H1 (cell line): ENCODE data around the gene VSNL1. TPM values are rescaled to one million over a fixed set of nuclear protein-coding genes. Genes with fewer than 3 reads are reported as not detected.

ENCODE experiments used
- CTCF ChIA-PET: fragments of 300-600 bp; sonication (Branson Sonifier 250); formaldehyde crosslinking; loops from one replicate; lab custom pipeline; 2021; ENCODE audit not compliant: partially characterized antibody; lab: Charles Lee
- POLR2A ChIA-PET: fragments of 300-600 bp; sonication (Branson Sonifier 250); formaldehyde crosslinking; loops from one replicate; lab custom pipeline; 2021; ENCODE audit warnings: inconsistent platforms; ENCODE audit not compliant: partially characterized antibody; lab: Charles Lee
- DNase-seq, 2 experiments: peaks; one replicate each; pipeline versions ENCODE4 v3.0.0 to v3.0.0-alpha.2; 2010 to 2022; ENCODE audit warnings: low spot score in 2 of 2, low read depth in 1 of 2, mixed read lengths in 1 of 2
- FAIRE-seq: peaks from 2 replicates; lab custom pipeline; 2011; peaks lifted over from hg19 to GRCh38; lab: Jason Lieb, UNC
- H2AFZ ChIP-seq: 2 replicates; pipeline ENCODE4 v1.8.1; 2012; ENCODE audit warnings: low read length, inconsistent platforms
- H2AK5ac ChIP-seq: 2 replicates; pipeline ENCODE4 v1.6.1; 2013; ENCODE audit warnings: low read depth, low read length
- H2BK120ac ChIP-seq: replicated peaks from 2 replicates; pipeline ENCODE3; 2013; ENCODE audit warnings: low read depth, low read length, inconsistent platforms
- H2BK12ac ChIP-seq: 2 replicates; pipeline ENCODE4 v1.6.1; 2013; ENCODE audit warnings: low read depth, low read length
- H2BK15ac ChIP-seq: 2 replicates; pipeline ENCODE4 v1.6.1; 2013; ENCODE audit warnings: low read length
- H2BK20ac ChIP-seq: 2 replicates; pipeline ENCODE4 v1.6.1; 2013; ENCODE audit warnings: low read length
- H2BK5ac ChIP-seq: 2 replicates; pipeline ENCODE4 v1.6.1; 2013; ENCODE audit warnings: low read depth, low read length
- H3K14ac ChIP-seq: 2 replicates; pipeline ENCODE4 v1.6.1; 2013; ENCODE audit warnings: inconsistent platforms; ENCODE audit not compliant: insufficient read length
- H3K18ac ChIP-seq: 2 replicates; pipeline ENCODE4 v1.6.1; 2013; ENCODE audit warnings: low read length; ENCODE audit errors: extremely low read depth
- H3K23ac ChIP-seq: 2 replicates; pipeline ENCODE4 v1.6.1; 2013; ENCODE audit warnings: inconsistent platforms; ENCODE audit not compliant: insufficient read length
- H3K23me2 ChIP-seq: 2 replicates; pipeline ENCODE4 v1.6.1; 2013; ENCODE audit warnings: low read depth, low read length
- H3K27ac ChIP-seq: 2 replicates; pipeline ENCODE4 v1.6.1; 2011; ENCODE audit warnings: low read depth, low read length, inconsistent platforms
- H3K27me3 ChIP-seq, 4 experiments: replicated peaks in 1 of 4; 1 replicate in 1 of 4; 2 replicates in 3 of 4; pipeline versions ENCODE4 v1.6.1 to v1.8.1; 2011 to 2013; ENCODE audit warnings: low read length in 3 of 4, mild to moderate bottlenecking in 3 of 4, inconsistent platforms in 2 of 4, mixed read lengths in 2 of 4, moderate library complexity in 1 of 4; ENCODE audit not compliant: control insufficient read depth in 3 of 4, insufficient read depth in 3 of 4; ENCODE audit errors: extremely low read depth in 1 of 4
- H3K36me3 ChIP-seq, 4 experiments: 2 replicates each; pipeline versions ENCODE4 v1.6.1 to v1.8.1; 2011 to 2013; ENCODE audit warnings: mild to moderate bottlenecking in 4 of 4, low read length in 3 of 4, moderate library complexity in 2 of 4, control low read depth in 1 of 4, inconsistent platforms in 1 of 4; ENCODE audit not compliant: insufficient read depth in 4 of 4, control insufficient read depth in 2 of 4
- H3K4ac ChIP-seq: replicated peaks from 2 replicates; pipeline ENCODE3; 2013; ENCODE audit warnings: low read length, low read depth, mixed read lengths, inconsistent platforms; ENCODE audit not compliant: insufficient read length
- H3K4me1 ChIP-seq, 4 experiments: replicated peaks in 1 of 4; 1 replicate in 1 of 4; 2 replicates in 3 of 4; pipeline versions ENCODE4 v1.6.1 to v1.8.1; 2011 to 2013; ENCODE audit warnings: low read length in 3 of 4, inconsistent platforms in 2 of 4, mixed read lengths in 1 of 4; ENCODE audit not compliant: insufficient read depth in 4 of 4, control insufficient read depth in 3 of 4
- H3K4me2 ChIP-seq, 2 experiments: 2 replicates each; pipeline versions ENCODE4 v1.6.1 to v1.8.1; 2011 to 2013; ENCODE audit warnings: low read depth in 2 of 2, low read length in 2 of 2, control low read depth in 1 of 2, inconsistent platforms in 1 of 2, mild to moderate bottlenecking in 1 of 2; ENCODE audit not compliant: insufficient read depth in 1 of 2
- H3K4me3 ChIP-seq, 4 experiments: fragments of 200-600, 300-600 bp in 1 of 4; sonication (generic), shearing (Covaris generic), sonication (Bioruptor Twin) in 1 of 4; 2 replicates each; pipeline versions ENCODE4 v1.5.1 to v1.8.1; 2011 to 2016; ENCODE audit warnings: low read length in 4 of 4, low read depth in 3 of 4, control low read depth in 2 of 4, inconsistent platforms in 2 of 4, mild to moderate bottlenecking in 2 of 4, mixed read lengths in 1 of 4, moderate library complexity in 1 of 4; ENCODE audit not compliant: insufficient read depth in 2 of 4; ENCODE audit errors: extremely low read depth in 1 of 4
- H3K56ac ChIP-seq: replicated peaks from 2 replicates; pipeline ENCODE3; 2013; ENCODE audit warnings: low read depth, mild to moderate bottlenecking, mixed read lengths, low read length, inconsistent platforms; ENCODE audit not compliant: insufficient read length
- H3K79me1 ChIP-seq: 2 replicates; pipeline ENCODE4 v1.6.1; 2013; ENCODE audit warnings: low read depth, low read length, control low read depth
- H3K79me2 ChIP-seq, 2 experiments: 2 replicates each; pipeline versions ENCODE4 v1.6.1 to v1.8.1; 2012 to 2013; ENCODE audit warnings: low read length in 2 of 2, mild to moderate bottlenecking in 2 of 2, inconsistent platforms in 1 of 2; ENCODE audit not compliant: insufficient read depth in 2 of 2, control insufficient read depth in 1 of 2
- H3K9ac ChIP-seq, 4 experiments: replicated peaks in 1 of 4; 1 replicate in 1 of 4; 2 replicates in 3 of 4; pipeline versions ENCODE4 v1.6.1 to v1.8.1; 2011 to 2013; ENCODE audit warnings: low read depth in 3 of 4, low read length in 3 of 4, control low read depth in 2 of 4, mild to moderate bottlenecking in 2 of 4, moderate library complexity in 2 of 4, inconsistent platforms in 1 of 4; ENCODE audit errors: extremely low read depth in 1 of 4
- H3K9me3 ChIP-seq, 2 experiments: 2 replicates each; pipeline versions ENCODE4 v1.6.1 to v1.8.1; 2012 to 2013; ENCODE audit warnings: mild to moderate bottlenecking in 2 of 2, moderate library complexity in 2 of 2, control low read depth in 1 of 2, inconsistent platforms in 1 of 2, low read depth in 1 of 2, low read length in 1 of 2, mixed read lengths in 1 of 2; ENCODE audit not compliant: insufficient read depth in 2 of 2
- H4K20me1 ChIP-seq, 2 experiments: replicated peaks in 1 of 2; 2 replicates each; pipeline versions ENCODE3 to v1.8.1; 2011 to 2013; ENCODE audit warnings: inconsistent platforms in 2 of 2, low read length in 2 of 2, mild to moderate bottlenecking in 1 of 2; ENCODE audit not compliant: insufficient read depth in 2 of 2, control insufficient read depth in 1 of 2
- H4K5ac ChIP-seq: 2 replicates; pipeline ENCODE4 v1.6.1; 2013; ENCODE audit warnings: low read length, low read depth, mixed read lengths, inconsistent platforms; ENCODE audit not compliant: insufficient read length
- H4K8ac ChIP-seq: 2 replicates; pipeline ENCODE4 v1.8.0; 2013; ENCODE audit warnings: mild to moderate bottlenecking, moderate library complexity, low read length, inconsistent platforms; ENCODE audit not compliant: insufficient read depth; ENCODE audit errors: extremely low read depth
- H4K91ac ChIP-seq: replicated peaks from 2 replicates; pipeline ENCODE3; 2013; ENCODE audit warnings: low read length, mixed read lengths, inconsistent platforms; ENCODE audit not compliant: insufficient read length
- EGR1 ChIP-seq: IDR thresholded peaks from 2 replicates; pipeline ENCODE4 v1.6.1; 2011; ENCODE audit warnings: low read depth, low read length, borderline replicate concordance
- polyA plus RNA-seq, 7 experiments: library from polyadenylated mRNA; depleted of rRNA in 3 of 7; stranded (reverse) in 5 of 7; unstranded in 2 of 7; fragments of >200 nt in 5 of 7; fragments of 200-250 nt in 2 of 7; gene quantifications; 1 replicate in 5 of 7; 2 replicates in 1 of 7; 4 replicates in 1 of 7; pipeline versions ENCODE4 v1.2.1 to v1.2.3, GENCODE V29; 2011 to 2013; ENCODE audit warnings: missing spikeins in 2 of 7, mixed read lengths in 2 of 7
- total RNA-seq: library from RNA; stranded (reverse); fragmentation: NEBNext Ultra II Directional; extraction: Animal tissue kit (Norgen Biotek cat#: 25700); gene quantifications from 2 replicates; pipeline ENCODE4 v1.2.1, GENCODE V29; 2021

VSNL1 gene
- total and polyA plus RNA-seq, 2 of the 8 experiments (the other 6 are each of a cell fraction or from before 2014, with no cell fraction given): 49.4 to 108 TPM

- no peak overlapping the region for H2AFZ ChIP-seq
- DNase-seq: no peak
Observed at GRCh38 chr2:17600556-17601204, 60.2 kb downstream of the VSNL1 start.

More at GRCh38 chr2:17600556-17601204, 60.2 kb downstream of the VSNL1 start:
- Histone ChIP-seq H3K56ac (no peak overlapping the region), H2BK15ac (no peak overlapping the region), H3K4me1 (peaks cover 0 to 10% (median 7%) of the 10 kb centered on the region in 4 experiments; a peak in 3 of 7 replicates), H2AK5ac (no peak overlapping the region), H2BK12ac (no peak overlapping the region), H3K27me3 (no peaks in the 10 kb centered on the region), H3K36me3 (peaks cover 0 to 8% (median 2%) of the 10 kb centered on the region in 4 experiments; a peak in 3 of 8 replicates), H3K79me2 (no peaks in the 10 kb centered on the region), H3K14ac (no peak overlapping the region), H3K79me1 (peaks cover 2% of the 10 kb centered on the region; the same call in 1 of the 2 replicates), H3K4me3 (no peak overlapping the region), H3K9me3 (no peaks in the 10 kb centered on the region), H4K20me1 (no peaks in the 10 kb centered on the region), H2BK120ac (no peak overlapping the region), H3K23ac (no peak overlapping the region), H3K9ac (no peak overlapping the region), H2BK20ac (no peak overlapping the region), H2BK5ac (no peak overlapping the region), H4K5ac (no peak overlapping the region), H3K4ac (no peak overlapping the region), H3K23me2 (no peaks in the 10 kb centered on the region), H4K8ac (no peak overlapping the region), H4K91ac (no peak overlapping the region), H3K18ac (no peak overlapping the region), H3K27ac (no peak overlapping the region), H3K4me2 (no peak overlapping the region)
- TF ChIP-seq EGR1: no peak
- ChIA-PET CTCF (no interaction called here), POLR2A (interaction anchor here (0.9 kb wide), 1 partner anchor 31 kb away, joined by 3 read pairs; no protein-coding TSS in a partner anchor)
- no peak for FAIRE-seq
